ENCODE data around the gene ZNF511.

ZNF511 gene

DNA sequence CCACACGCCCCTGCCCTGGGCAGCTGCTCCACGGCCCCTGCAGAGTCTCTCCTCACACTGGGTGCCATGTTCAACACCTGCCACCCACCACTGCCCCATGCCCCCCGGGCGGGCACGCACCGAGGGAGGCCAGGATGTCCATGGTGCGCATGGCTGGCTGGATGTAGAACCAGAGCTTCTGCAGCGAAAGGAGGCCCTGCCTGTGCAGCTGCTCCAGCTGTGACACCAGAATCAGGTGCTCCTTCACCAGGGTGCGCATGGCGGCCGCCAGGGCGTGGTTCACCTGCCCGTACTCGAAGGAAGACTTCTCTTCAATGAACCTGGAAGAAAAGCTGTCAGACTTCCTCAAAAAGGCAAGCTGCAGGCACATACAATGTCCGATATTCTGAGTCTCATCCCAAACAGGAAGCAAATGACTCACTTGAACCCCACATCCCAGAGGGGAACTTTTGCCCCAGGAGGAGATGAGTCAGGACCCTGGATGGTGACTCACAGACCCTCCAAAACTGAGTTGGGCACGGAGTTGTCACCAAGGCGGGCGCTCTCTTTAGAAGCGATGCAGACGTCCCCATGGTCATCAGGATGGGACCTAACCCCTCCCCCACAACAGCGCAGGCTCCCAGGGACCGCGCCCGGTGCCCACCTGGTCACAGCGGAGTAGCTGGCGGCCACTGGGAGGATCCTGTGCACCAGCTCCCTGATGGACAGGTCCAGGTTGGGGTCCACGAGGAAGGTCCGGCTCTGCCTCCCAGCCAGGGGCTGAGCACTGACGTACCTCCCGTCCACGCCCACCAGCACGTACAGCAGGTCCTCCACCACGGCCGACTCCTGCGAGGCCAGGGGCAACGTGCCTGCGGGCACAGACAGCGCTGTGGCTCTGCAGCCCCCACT, 15.6 kb upstream of the ZNF511 start:
- DNase-seq (ENCODE audit: low read depth in 2 of 2), result no peak

DNA sequence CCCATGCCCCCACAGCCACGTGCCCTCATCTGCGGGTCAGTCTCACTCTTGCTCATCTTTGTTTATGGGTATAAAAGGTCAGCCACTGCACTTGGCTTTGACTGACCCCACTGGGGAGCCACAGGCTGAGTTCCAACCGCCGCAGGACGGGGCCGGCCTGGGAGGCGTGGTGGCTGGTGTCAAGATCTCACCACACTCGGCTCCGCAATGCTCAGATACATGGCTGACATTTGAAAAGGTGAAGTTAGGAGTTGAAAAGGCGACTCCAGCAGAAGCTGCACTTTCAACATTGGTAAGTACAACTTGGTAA, 14.9 kb upstream of the ZNF511 start:
- DNase-seq (ENCODE audit: low read depth in 2 of 2), result no peak

DNA sequence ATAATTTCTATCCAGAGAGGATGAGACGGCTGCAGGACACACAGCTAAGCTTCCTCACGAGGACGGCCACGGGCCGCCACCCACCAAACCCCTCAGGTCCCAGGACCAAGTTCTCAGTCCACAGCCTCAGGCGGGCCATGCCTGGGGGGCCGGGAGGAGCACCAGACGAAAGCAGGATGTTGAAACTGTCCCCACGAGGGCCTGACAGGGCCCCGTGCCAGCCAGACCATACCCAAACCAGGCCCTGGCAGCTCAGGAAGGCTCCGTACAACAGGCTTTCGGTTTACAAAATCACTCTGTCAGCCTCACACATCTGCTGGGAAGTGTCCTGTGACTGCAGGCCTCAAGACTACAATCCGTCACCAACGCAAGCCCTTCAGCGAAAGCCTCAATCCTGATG, 14.5 kb upstream of the ZNF511 start:
- no peak for DNase-seq (ENCODE audit: low read depth in 2 of 2)

DNA sequence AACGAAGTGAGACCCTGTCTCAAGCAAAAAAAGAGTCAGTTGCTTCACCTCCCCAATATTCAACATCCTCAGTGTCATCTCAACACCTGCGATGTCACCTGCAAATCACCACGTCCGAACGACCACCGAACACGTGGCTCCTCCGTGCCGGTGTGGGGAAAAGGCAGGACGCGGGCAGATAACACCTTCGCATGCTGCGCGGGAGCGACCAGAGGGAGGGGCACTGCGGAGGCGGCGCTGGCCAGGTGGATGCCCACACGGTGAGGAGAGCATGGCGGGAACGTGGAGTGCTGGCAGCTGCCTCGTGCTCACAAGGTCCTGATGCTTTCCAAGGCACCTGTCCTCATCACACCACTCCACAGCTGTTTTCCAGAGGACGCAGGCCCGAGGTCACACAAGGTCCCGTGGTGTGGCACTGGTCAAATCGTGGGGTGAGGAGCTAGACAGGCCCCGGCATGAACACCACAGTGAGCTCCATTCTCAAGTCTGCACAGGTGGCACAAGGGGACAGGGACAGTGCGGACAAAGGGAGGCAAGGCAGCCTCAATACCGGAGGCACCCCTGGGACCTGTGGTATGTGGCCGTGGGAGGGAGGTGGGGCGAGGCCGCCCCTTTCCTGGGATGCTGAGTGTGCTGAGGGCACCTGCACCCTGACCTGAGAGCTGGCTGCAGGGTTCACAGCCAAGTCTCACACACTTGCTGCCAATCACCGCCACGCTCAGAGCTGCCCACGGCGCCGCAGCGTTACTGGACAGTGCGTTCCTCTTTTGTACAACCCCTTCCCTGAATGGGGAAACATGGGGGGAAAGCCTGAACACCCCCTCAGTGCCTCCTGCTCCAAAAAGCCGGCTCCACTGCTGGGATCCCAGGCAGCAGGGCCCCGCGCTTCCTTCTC, 13.0 kb upstream of the ZNF511 start:
- no peak for DNase-seq (ENCODE audit: low read depth in 2 of 2)

DNA sequence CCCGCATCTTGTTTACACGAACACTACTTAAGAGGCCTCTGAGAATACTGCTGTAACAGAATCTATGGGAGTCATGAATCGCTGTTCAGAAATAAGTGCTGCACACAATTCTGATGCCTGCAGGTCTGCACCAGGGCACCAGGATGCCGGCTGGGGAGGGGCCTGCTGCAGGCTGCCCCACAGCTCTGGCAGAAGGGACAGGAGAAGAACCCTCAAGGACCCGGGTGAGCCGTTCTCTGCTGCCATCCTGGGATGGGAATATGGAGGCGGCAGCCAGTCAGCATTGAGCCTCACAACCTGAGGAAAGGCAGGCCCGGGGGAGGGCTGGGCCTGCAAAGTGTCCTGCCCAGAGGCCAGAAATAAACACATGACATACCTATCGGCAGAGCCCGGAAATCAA, 11.2 kb upstream of the ZNF511 start:
- no peak for DNase-seq (ENCODE audit: low read depth in 2 of 2)

DNA sequence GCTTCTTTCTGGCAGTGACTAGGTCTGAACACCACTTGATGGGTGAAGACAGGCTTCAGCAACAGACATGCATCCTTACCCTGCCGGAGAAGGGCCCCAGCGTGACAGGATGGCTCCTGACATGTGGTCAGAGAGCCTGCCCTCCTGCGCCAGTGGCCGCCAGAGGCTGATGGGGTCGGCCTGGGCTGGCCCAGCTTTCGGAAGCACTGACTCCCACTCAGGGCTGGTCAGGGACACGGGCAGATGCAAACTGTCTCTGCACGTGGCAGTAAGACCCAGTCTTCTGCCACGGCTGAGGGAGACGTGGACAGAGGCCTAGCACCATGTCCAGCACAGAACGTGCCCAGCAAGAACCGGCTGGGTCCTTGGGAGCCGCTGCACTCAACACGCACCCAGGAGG, 10.2 kb upstream of the ZNF511 start:
- no peak for DNase-seq (ENCODE audit: low read depth in 2 of 2)

DNA sequence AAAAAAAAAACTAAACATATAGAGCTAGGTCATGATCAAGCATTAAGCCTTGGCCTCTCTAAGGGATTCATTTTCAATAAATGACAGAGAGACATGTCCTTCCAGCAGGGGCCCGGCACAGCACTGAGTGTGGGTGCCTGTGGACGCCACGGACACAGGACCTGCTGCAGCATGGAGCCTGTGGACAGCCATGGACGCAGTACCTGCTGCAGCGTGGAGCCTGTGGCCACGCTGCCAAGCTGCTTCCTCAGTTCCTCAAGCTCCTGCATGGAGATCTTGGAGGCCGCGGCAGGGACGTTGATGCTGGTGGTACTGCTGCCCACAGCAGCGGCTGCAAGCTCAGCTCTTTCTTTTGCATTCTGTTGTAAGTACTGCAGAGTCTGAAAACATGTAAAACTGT, 9.5 kb upstream of the ZNF511 start:
- no peak for DNase-seq (ENCODE audit: low read depth in 2 of 2)

DNA sequence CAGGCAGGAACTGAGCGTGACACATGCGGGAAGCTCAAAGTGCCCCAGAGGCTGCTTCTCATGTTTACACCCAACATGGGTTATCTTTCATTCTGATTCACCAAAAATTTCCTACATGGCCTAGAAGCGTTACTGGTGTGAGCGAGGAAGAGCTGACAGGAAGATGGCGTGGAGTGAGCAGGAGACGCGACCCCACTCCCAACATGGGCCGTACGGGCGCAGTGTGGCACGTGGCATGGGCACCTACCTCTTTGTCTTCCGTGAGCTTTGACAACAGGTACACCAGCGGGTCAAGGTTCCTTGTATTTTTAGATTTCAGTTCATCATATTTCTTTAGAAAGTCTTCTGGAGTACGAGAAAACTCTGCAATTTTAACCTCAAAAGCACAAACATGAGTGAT, 9.0 kb upstream of the ZNF511 start:
- no peak for DNase-seq (ENCODE audit: low read depth in 2 of 2)

DNA sequence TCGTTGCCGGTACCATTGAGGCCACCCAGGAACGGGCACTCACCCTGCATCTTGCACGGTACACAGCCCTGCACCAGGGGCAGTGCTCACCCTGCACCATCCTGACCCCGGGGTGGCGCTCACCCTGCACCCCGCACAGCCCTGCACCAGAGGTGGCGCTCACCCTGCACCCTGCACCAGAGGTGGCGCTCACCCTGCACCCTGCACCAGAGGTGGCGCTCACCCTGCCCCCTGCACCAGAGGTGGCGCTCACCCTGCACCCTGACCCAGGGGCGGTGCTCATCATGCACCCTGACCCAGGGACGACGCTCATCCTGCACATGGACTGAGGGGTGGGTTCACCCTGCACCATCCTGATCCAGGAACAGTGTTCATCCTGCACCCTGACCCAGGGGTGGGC, 6.5 kb upstream of the ZNF511 start:
- no peak for DNase-seq (ENCODE audit: low read depth in 2 of 2)

DNA sequence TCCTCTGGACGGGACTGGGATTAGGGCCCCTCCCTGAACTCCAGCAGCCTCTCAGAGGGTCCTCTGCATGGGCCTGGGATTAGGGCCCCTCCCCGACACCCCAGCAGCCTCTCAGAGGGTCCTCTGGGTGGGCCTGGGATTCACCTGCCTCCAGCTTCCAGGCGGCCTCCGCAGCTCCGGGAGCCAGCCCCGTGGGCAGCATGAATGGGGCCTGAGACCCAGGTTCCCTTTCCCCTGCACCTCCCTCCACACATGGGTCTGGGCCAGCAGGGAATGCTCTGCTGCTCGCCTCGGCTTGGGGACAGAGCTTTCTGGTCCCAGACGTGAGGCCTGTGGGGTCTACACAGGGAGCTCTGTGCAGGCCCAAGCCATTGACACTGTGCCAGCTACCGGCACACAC, 5.5 kb upstream of the ZNF511 start:
- no peak for DNase-seq (ENCODE audit: low read depth in 2 of 2)

DNA sequence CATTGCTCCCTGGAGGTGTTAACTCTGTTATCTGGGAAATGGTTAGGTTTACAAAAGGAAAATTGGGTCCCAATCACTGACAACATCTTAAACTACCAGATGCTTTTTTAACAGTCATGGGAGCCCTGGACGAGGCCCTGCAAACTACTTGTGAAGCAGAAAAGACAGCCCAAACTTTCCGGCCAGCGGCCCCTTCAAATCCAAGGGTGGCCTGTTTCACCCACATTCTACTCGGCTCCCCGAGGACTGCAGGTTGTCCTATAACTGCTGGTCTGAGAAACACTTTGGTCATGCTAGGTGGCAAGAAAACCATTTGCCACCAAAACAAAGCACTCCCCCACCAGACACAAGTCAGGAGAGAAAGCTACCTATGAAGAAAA, 2.6 kb upstream of the ZNF511 start:
- no peak for DNase-seq (ENCODE audit: low read depth in 2 of 2)

DNA sequence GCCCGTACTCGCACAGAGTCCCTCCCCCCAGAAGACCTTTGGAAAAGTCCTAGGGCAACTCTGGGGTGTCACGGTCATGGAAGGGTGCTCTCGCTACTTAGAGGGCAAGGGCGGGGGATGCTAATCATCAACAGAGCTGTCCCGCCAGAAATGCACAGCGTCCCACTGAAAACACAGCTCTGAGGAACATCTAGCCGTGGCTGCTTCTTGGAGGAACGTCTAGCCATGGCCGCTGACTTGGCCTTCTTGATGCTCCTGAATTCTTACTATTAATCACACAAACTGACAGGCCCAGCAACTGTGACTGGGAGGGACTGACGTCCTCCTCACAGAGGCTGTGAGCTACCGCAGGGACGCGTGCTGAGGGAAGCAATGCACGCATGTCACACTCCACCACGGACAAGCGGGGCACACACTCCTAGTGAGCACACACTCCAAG, 1.8 kb upstream of the ZNF511 start:
- no peak for DNase-seq (ENCODE audit: low read depth in 2 of 2)

DNA sequence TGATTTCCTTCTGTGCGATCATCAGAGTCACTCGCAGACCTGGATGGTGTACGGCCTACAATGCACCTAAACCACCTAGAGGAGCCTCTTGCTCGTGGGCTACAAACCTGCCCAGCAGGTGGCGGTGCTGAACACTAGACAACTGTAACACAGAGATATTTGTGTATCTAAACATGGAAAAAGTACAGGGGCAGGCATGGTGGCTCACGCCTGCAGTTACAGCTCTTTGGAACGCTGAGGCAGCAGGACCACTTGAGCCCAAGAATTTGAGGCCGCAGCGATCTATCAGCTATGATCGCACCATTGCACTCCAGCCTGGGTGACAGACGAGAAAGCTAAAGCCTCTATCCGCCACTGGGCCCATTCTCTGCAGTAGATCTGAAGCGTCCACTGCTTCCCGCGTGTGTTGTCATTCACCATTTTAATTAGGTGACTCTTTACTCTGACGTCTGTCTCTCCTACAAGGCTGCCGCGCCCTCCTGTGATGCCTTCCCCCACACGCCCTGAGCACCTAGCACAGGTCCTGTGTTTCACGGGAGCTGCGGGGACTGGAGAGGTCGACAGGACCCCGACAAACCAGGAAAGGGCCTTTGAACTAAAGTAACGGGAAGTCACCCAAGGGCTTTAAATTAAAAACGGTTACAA, 816 bp upstream of the ZNF511 start:
- DNase-seq (ENCODE audit: low read depth in 2 of 2), result peak; percentile 80 to 81

DNA sequence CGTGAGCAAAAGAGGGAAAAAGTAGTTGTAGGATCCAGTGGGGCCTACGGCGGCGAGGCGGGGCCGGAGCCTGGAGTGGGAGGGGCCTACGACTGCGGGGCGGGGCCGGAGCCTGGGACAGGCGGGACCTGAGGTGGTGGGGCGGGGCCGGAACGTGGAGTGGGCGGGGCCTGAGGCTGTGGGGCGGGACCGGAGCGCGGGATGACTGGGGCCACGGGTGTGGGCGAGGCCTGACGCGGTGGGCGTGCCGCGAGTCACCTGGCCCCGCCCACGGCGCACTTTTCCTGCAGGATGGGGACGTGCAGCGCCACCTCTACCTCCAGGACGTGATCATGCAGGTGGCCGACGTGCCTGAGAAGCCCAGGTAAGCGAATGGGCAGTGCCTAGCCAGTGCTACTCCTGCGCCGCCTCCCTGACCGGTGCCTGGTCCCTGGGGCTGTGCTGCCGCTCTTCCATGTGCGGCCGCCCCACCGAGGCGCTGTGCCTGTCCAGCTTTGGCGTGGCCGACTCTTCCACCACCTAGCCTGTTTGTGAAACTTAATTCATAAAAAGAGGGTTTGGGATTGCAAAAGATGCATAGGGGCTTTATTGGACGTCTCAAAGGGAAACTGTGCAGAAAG, 496 bp downstream of the ZNF511 start:
- DNase-seq (ENCODE audit: low read depth in 2 of 2), result peak; percentile 94 to 95

DNA sequence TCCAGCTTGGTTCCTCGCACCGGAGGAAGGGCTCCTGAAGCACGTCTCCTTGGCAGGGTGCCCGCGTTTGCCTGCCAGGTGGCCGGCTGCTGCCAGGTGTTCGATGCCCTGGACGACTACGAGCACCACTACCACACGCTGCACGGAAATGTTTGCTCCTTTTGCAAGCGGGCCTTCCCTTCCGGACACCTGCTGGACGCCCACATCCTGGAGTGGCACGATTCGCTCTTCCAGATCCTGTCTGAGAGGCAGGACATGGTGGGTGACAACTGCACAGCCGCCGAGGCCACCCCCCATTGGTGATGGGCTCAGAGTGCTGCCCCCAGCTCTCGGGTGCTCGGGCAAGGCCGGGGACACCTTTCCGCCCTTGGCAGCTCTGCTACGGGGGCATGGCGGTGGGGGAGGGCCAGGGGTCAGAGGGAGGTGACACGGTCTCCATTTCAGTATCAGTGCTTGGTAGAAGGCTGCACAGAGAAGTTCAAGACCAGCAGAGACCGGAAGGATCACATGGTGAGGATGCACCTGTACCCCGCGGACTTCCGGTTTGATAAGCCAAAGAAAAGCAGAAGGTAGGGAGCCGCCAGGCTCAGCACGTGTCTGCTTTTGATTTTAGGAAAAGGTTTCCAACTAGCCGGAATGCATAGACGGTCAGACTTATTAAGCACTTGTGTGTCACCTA, 1.1 kb downstream of the ZNF511 start:
- no peak for DNase-seq (ENCODE audit: low read depth in 2 of 2)

DNA sequence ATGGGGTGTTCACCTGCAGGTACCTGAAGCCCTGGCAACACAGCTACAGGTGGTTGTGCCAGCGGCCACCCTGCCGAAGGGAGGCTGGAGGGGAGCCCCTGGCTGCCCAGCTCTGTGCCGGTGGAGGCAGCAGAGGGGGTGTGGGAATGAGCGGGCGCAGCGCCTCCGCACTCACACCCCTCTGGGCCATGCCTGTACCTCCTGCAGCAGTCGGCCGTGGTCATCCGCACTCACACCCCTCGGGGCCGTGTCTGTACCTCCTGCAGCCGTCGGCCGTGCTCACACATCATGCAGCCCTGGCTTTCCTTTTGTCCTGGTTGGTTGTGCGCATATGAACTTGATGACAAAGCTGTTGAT, 1.7 kb downstream of the ZNF511 start:
- no peak for DNase-seq (ENCODE audit: low read depth in 2 of 2)

DNA sequence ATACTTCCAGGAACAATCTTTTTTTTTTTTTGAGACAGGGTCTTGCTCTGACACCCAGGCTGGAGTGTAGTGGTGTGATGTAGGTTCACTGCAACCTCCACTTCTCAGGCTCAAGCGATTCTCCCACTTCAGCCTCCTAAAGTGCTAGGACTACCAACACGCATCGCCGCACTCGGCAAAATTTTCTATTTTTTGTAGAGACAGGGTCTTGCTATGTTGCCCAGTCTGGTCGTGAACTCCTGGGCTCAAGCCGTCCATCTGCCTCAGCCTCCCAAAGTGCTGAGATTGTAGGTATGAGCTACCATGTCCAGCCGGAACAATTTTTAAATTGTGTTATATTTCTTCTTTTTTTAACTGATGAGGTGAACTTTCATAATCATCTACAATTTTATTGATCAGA, 2.1 kb downstream of the ZNF511 start:
- no peak for DNase-seq (ENCODE audit: low read depth in 2 of 2)

DNA sequence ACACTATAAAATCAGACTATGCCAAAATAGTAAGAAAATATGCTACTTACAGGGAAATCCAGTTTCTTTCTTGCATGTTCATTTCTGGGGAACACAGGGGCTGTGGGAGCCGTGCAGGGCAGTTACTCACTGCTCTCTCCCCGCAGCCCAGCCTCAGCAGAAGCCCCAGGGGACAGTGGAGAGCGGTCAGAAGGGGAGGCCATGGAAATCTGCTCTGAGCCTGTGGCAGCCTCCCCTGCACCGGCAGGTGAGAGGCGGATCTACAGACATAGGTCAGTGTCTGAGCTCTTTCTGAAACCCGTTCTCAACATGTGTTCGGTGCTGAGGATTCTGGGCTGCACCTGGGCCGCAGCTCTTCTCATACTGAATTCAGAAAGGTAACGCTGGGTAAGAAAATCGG, 2.9 kb downstream of the ZNF511 start:
- no peak for DNase-seq (ENCODE audit: low read depth in 2 of 2)

DNA sequence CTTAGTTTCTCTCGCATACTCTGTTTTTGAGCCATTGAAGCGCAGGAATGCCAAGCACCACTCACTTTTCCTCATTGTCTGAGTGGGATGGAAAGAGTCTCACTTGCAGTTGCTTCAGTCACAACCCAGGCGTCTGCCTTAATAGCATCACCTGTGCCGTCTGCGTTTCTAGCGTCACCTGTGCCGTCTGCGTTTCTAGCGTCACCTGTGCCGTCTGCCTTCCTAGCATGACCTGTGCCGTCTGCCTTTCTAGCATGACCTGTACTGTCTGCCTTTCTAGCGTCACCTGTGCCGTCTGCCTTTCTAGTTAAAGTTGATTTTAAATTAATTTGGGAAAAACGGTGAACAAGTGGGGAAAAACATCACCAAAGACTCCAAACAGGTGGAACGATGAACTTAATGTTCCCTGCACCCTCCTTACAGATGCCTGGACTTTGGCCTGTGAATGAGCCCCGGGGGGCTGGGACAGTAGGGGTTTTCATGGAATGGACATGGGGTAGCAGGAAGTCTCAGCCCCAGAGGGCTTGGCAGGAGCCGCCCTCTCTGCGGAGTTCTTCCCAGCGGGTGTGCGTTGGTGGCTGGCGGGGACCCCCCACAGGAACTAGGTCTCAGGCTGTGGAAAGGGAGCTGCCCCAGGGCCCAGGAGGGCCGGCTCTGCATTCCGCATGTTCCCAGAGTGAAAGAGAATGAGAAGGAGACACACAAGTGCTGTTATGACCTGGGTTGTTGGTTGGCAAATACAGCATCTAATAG, 3.5 kb downstream of the ZNF511 start:
- no peak for DNase-seq (ENCODE audit: low read depth in 2 of 2)

DNA sequence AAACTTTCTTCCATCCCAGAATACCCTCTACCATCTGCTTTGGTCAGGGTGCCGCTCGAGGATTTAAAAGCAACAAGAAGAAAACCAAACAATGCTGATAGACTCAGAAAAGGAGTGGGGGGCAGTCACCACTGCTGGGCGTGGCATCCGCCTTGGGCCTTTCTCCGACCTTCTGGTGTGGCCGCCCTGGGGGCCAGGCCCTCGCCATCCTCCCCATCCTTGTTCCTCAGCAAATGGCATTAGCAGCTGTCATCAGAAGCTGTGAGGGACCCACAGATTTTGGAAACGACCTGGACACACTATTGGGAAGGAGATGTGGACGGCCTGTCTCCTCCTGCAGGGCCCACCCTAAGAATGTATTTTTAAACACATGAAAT, 4.0 kb downstream of the ZNF511 start:
- no peak for DNase-seq (ENCODE audit: low read depth in 2 of 2)

DNA sequence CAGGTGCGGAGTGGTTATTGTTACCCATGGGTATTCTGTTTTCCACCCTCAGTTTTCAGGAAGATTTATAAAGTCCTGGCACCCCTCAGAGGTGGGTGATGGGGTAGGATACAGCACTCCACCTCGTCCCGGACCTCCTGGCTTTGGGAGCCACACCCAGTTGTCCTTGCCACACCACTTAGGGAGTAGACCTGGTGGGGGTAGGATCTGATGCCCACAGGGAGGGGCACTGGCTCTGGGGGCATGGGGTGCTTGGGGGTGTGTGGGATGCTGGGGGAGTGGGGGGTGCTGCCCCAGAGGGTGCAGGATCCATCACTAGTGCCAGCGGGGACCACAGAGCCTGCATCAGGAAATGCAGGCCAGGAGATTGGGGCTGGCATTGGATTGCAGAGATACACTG, 4.5 kb downstream of the ZNF511 start:
- DNase-seq (ENCODE audit: low read depth in 2 of 2), result no peak

All from stimulated activated CD4-positive, alpha-beta T cell treated with anti-CD3 and anti-CD28 coated beads, Interleukin-1b, Interleukin-23, amount 100 ng/mL, for 4 hours (primary cell).